Activated CD4-positive, CD25-positive, alpha-beta regulatory T cell treated with anti-CD3 and anti-CD28 coated beads, Interleukin-2, amount 50 U/mL, for 24 hours (primary cell): ENCODE data around the gene TERB1.
A peak's percentile ranks its signal among the peaks of the same experiment; 100 is the strongest.

Source experiments
- ATAC-seq, 2 donors: fragments of 150-1000 bp; cut with Tn5 transposase; one replicate each; pipeline ENCODE4 v1.10.0; 2021; ENCODE audit warnings: mild to moderate bottlenecking in 1 of 2, moderate library complexity in 1 of 2

Gene TERB1

DNA sequence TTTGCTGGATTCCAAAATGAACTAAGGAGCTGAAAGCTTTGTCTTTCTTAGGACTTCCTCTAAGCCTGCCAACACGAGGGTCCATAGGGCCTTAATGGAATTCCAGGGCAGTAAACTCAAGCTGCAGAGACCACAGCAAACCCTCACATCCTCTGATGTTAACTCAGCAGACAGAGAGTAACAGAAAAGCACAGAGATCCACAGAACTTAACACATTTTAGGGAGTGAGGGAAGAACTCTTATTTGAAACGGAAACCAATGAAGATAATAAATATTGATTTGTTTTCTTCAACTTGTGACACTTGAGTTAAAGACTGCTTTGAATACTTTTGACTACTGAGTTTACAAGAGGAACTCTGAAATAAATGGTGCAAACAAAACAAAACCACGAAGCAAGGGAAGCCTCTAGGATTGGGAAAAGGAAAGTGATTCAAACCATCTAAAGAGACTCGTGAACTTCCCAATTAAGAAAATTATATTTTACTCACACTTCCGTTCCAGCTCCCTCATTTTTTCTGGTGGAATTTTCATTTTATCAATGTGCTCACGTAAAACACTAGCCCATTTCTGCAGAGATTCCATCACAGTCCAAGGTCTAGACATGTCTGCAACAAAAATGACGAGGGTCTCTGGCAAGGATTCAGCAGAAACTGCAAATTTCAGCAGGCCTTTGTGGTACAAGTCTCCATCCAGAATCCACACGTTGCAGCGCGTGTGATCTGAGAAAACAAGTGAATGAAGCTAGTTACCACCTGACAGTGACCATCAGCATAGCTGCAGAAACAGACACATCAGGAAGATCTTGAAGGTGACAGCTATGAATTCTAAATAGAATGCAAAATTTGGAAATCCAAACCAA lies 59.2 kb downstream of the TERB1 start:
- ATAC-seq, result no peak

GRCh38 chr16:66741169-66741900 lies 60.0 kb downstream of the TERB1 start:
- ATAC-seq, result no peak

- no peak for ATAC-seq
These were observed 60.9 kb downstream of the TERB1 start for GRCh38 chr16:66740533-66740932.

GRCh38 chr16:66740010-66740409 lies 61.4 kb downstream of the TERB1 start:
- no peak for ATAC-seq

GRCh38 chr16:66735891-66736290 lies 65.5 kb downstream of the TERB1 start:
- peak in 1 of 2 donors; percentile 27 for ATAC-seq

DNA sequence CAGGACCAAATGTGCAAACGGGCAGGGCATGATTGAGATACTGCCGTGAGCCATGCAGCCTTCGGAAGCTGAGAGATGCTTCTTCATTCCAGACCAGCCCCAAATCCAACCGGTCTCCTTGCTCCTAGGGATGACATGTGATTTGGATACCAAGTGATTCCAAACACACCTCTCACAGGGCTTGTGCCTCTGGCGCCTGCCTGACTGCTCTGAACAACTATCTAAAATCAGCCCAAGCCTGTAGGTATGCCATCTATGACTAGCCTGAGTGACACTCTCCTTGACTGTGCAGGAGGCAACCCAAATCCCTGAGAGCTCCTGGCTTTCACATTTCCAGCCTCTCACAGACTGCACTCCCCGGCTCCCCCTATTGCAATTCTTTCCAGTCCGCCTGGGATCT lies 70.3 kb downstream of the TERB1 start:
- no peak for ATAC-seq

DNA sequence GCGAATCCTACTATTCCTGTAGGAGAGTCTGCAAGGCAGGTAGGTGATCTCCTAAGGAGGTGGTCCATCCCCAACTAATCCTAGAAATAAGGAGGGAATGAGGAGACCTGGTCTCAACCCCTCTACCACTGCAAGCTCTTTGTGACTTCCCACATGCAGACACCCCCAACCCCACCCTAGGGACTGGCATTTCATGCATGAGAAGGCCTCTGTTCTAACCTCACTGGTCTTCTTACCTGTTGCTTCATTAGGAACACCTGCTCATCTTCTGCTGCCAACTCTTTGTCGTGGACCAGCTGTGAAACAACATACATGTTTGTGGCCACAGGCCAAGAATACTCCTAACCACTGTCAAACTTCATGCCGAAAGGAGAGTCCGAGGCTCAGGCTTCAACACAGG lies 72.6 kb downstream of the TERB1 start:
- ATAC-seq, result no peak

DNA sequence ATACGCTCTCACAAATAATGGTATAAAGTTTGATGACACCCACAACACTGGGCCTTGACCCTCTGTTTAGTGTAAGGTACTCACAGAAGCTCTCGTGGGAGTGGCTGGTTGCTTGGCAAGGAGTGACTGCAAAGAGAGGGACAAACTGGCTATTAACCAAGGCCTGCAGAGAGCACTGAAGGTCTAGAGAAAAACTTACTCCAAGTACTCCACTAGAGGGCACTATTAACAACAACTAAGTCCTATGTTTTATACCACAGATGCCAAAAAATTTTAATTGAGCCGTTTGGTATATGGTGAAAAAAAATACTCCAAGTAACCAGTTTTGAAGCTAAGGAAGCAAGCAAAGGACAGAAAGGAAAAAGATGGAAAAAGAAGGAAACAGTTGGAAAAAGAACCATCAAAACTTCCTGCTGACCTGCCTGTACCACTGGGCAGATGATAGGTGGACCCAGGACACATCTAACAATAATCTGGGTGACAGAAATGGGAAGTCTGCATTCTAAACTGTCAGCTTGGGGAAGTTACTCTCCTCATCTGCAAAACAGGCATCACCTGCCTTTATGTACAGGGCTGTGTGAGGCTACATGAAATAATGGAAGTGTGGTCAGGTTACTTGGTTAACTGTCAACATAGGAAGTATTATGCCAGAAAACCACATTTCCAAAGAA lies 73.1 kb downstream of the TERB1 start:
- ATAC-seq, result peak; percentile 46 to 66

GRCh38 chr16:66720766-66721165 lies 80.6 kb downstream of the TERB1 start:
- ATAC-seq, result no peak

DNA sequence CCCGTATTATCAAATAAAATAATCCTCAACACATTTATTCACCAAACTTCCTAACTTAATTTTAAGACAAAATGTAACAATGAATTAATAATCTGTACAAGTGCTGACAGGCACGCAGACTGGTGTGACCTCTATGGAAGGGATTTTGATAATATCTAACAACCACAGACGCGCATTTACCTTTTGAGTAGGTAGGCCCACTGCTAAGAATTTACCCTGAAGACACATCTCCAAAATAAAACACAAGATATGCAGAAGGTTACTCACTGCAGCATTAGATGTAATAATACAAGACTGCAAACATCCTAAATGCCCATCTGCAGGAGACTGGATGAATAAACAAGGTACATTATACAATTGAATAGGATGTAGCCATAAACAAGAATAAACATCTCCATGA lies 82.1 kb downstream of the TERB1 start:
- ATAC-seq, result no peak

- no peak for ATAC-seq
These were observed 83.6 kb downstream of the TERB1 start for GRCh38 chr16:66717776-66718175.

GRCh38 chr16:66717112-66717675 lies 84.2 kb downstream of the TERB1 start:
- ATAC-seq, result no peak

- ATAC-seq, result no peak
These were observed 86.6 kb downstream of the TERB1 start for GRCh38 chr16:66714654-66715307.

DNA sequence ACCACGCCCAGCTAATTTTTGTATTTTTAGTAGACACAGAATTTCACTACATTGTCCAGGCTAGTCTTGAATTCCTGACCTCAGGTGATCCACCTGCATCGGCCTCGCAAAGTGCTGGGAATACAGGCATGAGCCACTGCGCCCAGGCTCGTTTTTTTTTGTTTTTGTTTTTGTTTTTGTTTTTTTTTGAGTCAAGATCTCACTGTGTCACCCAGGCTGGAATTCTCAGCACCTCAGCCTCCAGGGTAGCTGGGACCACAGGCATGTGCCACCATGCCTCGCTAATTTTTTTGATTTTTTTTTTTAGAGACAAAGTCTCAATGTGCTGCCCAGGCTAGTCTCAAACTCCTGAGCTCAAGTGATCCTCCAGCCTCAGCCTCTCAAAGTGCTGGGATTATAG lies 87.3 kb downstream of the TERB1 start:
- ATAC-seq, result no peak

- ATAC-seq, result no peak
These were observed 88.3 kb downstream of the TERB1 start for GRCh38 chr16:66713076-66713475.

- no peak for ATAC-seq
These were observed 88.9 kb downstream of the TERB1 start for GRCh38 chr16:66712512-66712911.

- no peak for ATAC-seq
These were observed 89.8 kb downstream of the TERB1 start for GRCh38 chr16:66711581-66711980.

DNA sequence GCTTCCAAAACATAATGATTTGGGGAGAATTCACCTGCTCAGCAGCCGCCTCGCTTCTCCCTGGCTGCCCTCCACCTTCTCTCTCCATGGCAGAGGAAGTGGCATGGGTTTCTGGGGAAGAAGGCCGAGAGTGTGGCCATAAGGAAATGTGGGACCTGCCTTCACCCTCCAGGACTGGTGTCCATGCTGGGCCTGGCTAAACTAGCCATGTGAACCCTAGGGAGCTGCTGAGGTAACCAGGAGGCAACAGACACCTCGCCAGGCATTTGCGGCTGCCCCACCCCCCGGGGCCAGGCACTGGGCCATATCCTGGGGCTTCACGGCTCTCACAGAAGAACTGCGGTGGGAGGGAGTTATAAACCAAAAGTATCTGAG lies 94.9 kb downstream of the TERB1 start:
- ATAC-seq, result no peak

DNA sequence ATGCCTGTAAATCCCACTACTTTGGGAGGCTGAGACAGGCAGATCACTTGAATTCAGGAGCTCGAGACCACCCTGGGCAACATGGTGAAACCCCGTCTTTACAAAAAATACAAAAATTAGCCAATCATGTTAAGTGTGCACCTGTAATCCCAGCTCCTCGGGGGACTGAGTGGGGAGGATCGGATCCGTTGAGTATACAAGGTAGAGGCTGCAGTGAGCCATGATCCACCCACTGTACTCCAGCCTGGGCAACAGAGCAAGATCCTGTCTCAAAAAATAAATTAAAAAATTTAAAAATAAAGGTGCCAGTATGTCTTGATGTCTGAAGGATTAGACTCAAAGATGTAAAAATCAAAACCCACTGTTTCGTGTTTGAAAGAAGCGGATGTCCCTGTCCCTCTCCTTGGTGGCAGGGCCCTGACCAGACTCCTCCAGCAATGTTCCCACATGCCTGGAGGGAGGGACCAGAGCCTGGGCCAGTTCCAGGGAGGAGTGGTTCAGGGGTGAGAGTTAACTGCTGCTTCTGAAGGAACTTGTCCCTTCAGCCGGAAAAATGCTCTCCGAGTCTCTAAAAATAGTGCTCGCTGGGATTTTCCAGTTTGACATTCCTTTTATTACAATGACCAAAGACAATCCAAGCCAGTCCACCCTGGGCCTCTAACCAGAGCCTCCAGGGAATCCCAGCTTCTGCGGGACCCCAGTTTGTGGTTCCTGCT lies 95.4 kb downstream of the TERB1 start:
- ATAC-seq, result no peak
